Neural crest cell (in vitro differentiated cells): ENCODE results near the gene PPP1R13B. TPM values are rescaled to one million over a fixed set of nuclear protein-coding genes. Genes with fewer than 3 reads are reported as not detected.

Experiments
- DNase-seq: peaks from one replicate; pipeline ENCODE4 v3.0.0; 2021; ENCODE audit warnings: low read depth, mixed read lengths, low spot score
- H3K27ac Mint-ChIP-seq: one replicate; pipeline ENCODE4 v1.8.0; 2021; ENCODE audit warnings: mild to moderate bottlenecking, mixed read lengths; ENCODE audit not compliant: unreplicated experiment
- H3K27me3 Mint-ChIP-seq: 2 replicates; pipeline ENCODE4 v1.8.0; 2021; ENCODE audit warnings: low read depth, mild to moderate bottlenecking, mixed read lengths
- H3K36me3 Mint-ChIP-seq: 2 replicates; pipeline ENCODE4 v1.8.0; 2021; ENCODE audit warnings: low read depth, mild to moderate bottlenecking, mixed read lengths
- H3K4me1 Mint-ChIP-seq: 2 replicates; pipeline ENCODE4 v1.8.0; 2021; ENCODE audit warnings: mixed read lengths
- H3K4me3 Mint-ChIP-seq: one replicate; pipeline ENCODE4 v1.8.0; 2021; ENCODE audit warnings: mild to moderate bottlenecking, mixed read lengths
- H3K9me3 Mint-ChIP-seq: 2 replicates; pipeline ENCODE4 v1.8.0; 2021; ENCODE audit warnings: mixed read lengths
- CTCF ChIP-seq: fragments of 200-600 bp; sonication (generic); conservative IDR thresholded peaks from 2 replicates; pipeline ENCODE4 v1.5.0; 2021; ENCODE audit warnings: antibody characterized with exemption, mild to moderate bottlenecking
- total RNA-seq: library from RNA; stranded (reverse); gene quantifications from 2 replicates; pipeline ENCODE4 v1.2.1, GENCODE V29; 2021

The PPP1R13B gene
- total RNA-seq, 1 donor from 2014 or later, result 6.8 TPM

GRCh38 chr14:103815253-103815652 is 32.1 kb downstream of the PPP1R13B start:
- H3K27ac Mint-ChIP-seq, result no peak overlapping the region
- H3K4me3 Mint-ChIP-seq, result no peak overlapping the region
- peaks cover 13% of the 10 kb centered on the region for H3K4me1 Mint-ChIP-seq
- H3K27me3 Mint-ChIP-seq, result no peaks in the 10 kb centered on the region
- no peaks in the 10 kb centered on the region for H3K36me3 Mint-ChIP-seq
- no peak for TF ChIP-seq CTCF
- H3K9me3 Mint-ChIP-seq, result no peaks in the 10 kb centered on the region
- no peak for DNase-seq

- Mint-ChIP-seq H3K9me3 (no peaks in the 10 kb centered on the region), H3K36me3 (no peaks in the 10 kb centered on the region), H3K27me3 (peaks cover 4% of the 10 kb centered on the region), H3K27ac (no peak overlapping the region), H3K4me3 (no peak overlapping the region), H3K4me1 (no peaks in the 10 kb centered on the region)
- no peak for DNase-seq
- TF ChIP-seq CTCF, result no peak
Observed at GRCh38 chr14:103811189-103811588, 36.2 kb downstream of the PPP1R13B start.

GRCh38 chr14:103808403-103809001 is 38.9 kb downstream of the PPP1R13B start:
- DNase-seq, result peak; percentile 72
- Mint-ChIP-seq H3K36me3 (no peaks in the 10 kb centered on the region), H3K27me3 (peaks cover 4% of the 10 kb centered on the region), H3K4me3 (no peak overlapping the region), H3K4me1 (no peaks in the 10 kb centered on the region), H3K27ac (no peak overlapping the region), H3K9me3 (no peaks in the 10 kb centered on the region)
- peak; percentile 92 for TF ChIP-seq CTCF

- no peak overlapping the region for H3K4me3 Mint-ChIP-seq
- no peaks in the 10 kb centered on the region for H3K9me3 Mint-ChIP-seq
- peaks cover 4% of the 10 kb centered on the region for H3K27me3 Mint-ChIP-seq
- H3K27ac Mint-ChIP-seq, result no peak overlapping the region
- peaks cover 8% of the 10 kb centered on the region for H3K4me1 Mint-ChIP-seq
- no peak for TF ChIP-seq CTCF
- no peak for DNase-seq
- no peaks in the 10 kb centered on the region for H3K36me3 Mint-ChIP-seq
Observed at GRCh38 chr14:103806805-103807204, 40.6 kb downstream of the PPP1R13B start.

- no peaks in the 10 kb centered on the region for H3K36me3 Mint-ChIP-seq
- H3K9me3 Mint-ChIP-seq, result no peaks in the 10 kb centered on the region
- H3K27ac Mint-ChIP-seq, result no peak overlapping the region
- TF ChIP-seq CTCF, result no peak
- DNase-seq, result no peak
- H3K4me3 Mint-ChIP-seq, result no peak overlapping the region
- peaks cover 13% of the 10 kb centered on the region for H3K4me1 Mint-ChIP-seq
- peaks cover 4% of the 10 kb centered on the region for H3K27me3 Mint-ChIP-seq
Observed at GRCh38 chr14:103805708-103806107, 41.7 kb downstream of the PPP1R13B start.

GRCh38 chr14:103803661-103804060 is 43.7 kb downstream of the PPP1R13B start:
- H3K36me3 Mint-ChIP-seq, result no peaks in the 10 kb centered on the region
- no peak for TF ChIP-seq CTCF
- peaks cover 13% of the 10 kb centered on the region for H3K4me1 Mint-ChIP-seq
- H3K27me3 Mint-ChIP-seq, result peaks cover 4% of the 10 kb centered on the region
- H3K4me3 Mint-ChIP-seq, result no peak overlapping the region
- no peak overlapping the region for H3K27ac Mint-ChIP-seq
- DNase-seq, result no peak
- H3K9me3 Mint-ChIP-seq, result no peaks in the 10 kb centered on the region
